ENCODE results near the gene RHBDD1.

RHBDD1 gene

GRCh38 chr2:226799976-226800940, 35.6 kb upstream of the RHBDD1 start:
- no peak for DNase-seq

GRCh38 chr2:226800941-226801784, 34.7 kb upstream of the RHBDD1 start:
- DNase-seq = peak; percentile 69

GRCh38 chr2:226802573-226802972, 33.3 kb upstream of the RHBDD1 start:
- peak; percentile 81 for DNase-seq

GRCh38 chr2:226803410-226803809, 32.4 kb upstream of the RHBDD1 start:
- DNase-seq = no peak

GRCh38 chr2:226813148-226813701, 22.6 kb upstream of the RHBDD1 start:
- DNase-seq = peak; percentile 7

GRCh38 chr2:226818930-226819329, 16.9 kb upstream of the RHBDD1 start:
- DNase-seq = no peak

GRCh38 chr2:226825056-226825455, 10.8 kb upstream of the RHBDD1 start:
- no peak for DNase-seq

GRCh38 chr2:226828191-226828590, 7.7 kb upstream of the RHBDD1 start:
- DNase-seq = no peak

- no peak for DNase-seq
These were observed 5.9 kb upstream of the RHBDD1 start for GRCh38 chr2:226829721-226830631.

GRCh38 chr2:226831266-226831665, 4.6 kb upstream of the RHBDD1 start:
- DNase-seq = no peak

- DNase-seq = no peak
These were observed 3.8 kb upstream of the RHBDD1 start for GRCh38 chr2:226832061-226832460.

GRCh38 chr2:226834880-226835279, 974 bp upstream of the RHBDD1 start:
- peak; percentile 46 for DNase-seq

- peak; percentile 85 for DNase-seq
These were observed 446 bp upstream of the RHBDD1 start for GRCh38 chr2:226835420-226835795.

- DNase-seq = no peak
These were observed 663 bp downstream of the RHBDD1 start for GRCh38 chr2:226836548-226836885.

- DNase-seq = peak; percentile 63
These were observed 1.5 kb downstream of the RHBDD1 start for GRCh38 chr2:226837334-226837733.

- peak; percentile 84 for DNase-seq
These were observed 2.1 kb downstream of the RHBDD1 start for GRCh38 chr2:226837787-226838603.

- DNase-seq = no peak
These were observed 2.9 kb downstream of the RHBDD1 start for GRCh38 chr2:226838722-226839121.

- no peak for DNase-seq
These were observed 3.3 kb downstream of the RHBDD1 start for GRCh38 chr2:226839161-226839560.

- DNase-seq = peak; percentile 7
These were observed 4.1 kb downstream of the RHBDD1 start for GRCh38 chr2:226839951-226840350.

GRCh38 chr2:226843001-226843400, 7.1 kb downstream of the RHBDD1 start:
- DNase-seq = peak; percentile 9

- peak; percentile 44 for DNase-seq
These were observed 9.7 kb downstream of the RHBDD1 start for GRCh38 chr2:226845386-226846116.

All from OCI-M1 (cell line).